Activated CD8-positive, alpha-beta T cell treated with anti-CD3 and anti-CD28 coated beads for 36 hours (primary cell): ENCODE results near the gene FAM83D. TPM values are rescaled to one million over a fixed set of nuclear protein-coding genes. Genes with fewer than 3 reads are reported as not detected.

ENCODE experiments used
- ATAC-seq: fragments of 200-7000 bp; cut with Tn5 transposase; one replicate; pipeline ENCODE4 v1.10.0; 2021; ENCODE audit warnings: mild to moderate bottlenecking, moderate library complexity
- CTCF ChIA-PET: fragments of 350-600 bp; sonication (Branson Sonifier 250); formaldehyde crosslinking; loops from one replicate; lab custom pipeline; 2021; ENCODE audit warnings: antibody characterized with exemption; lab: Charles Lee
- POLR2A ChIA-PET: fragments of 350-600 bp; sonication (Branson Sonifier 250); formaldehyde crosslinking; loops from one replicate; lab custom pipeline; 2021; ENCODE audit warnings: antibody characterized with exemption; lab: Charles Lee
- DNase-seq: peaks from one replicate; pipeline ENCODE4 v3.0.0-alpha.2; 2020
- H3K27ac Mint-ChIP-seq: one replicate; pipeline ENCODE4 v1.8.0; 2021; ENCODE audit warnings: mild to moderate bottlenecking, mixed read lengths
- H3K27me3 Mint-ChIP-seq: one replicate; pipeline ENCODE4 v1.8.0; 2021; ENCODE audit warnings: mixed read lengths
- H3K36me3 Mint-ChIP-seq: one replicate; pipeline ENCODE4 v1.8.0; 2021; ENCODE audit warnings: low read depth, mixed read lengths
- H3K4me1 Mint-ChIP-seq: one replicate; pipeline ENCODE4 v1.8.0; 2021; ENCODE audit warnings: low read depth, mixed read lengths
- H3K4me3 Mint-ChIP-seq: one replicate; pipeline ENCODE4 v1.8.0; 2021; ENCODE audit warnings: mild to moderate bottlenecking, moderate library complexity, mixed read lengths
- H3K9me3 Mint-ChIP-seq: one replicate; pipeline ENCODE4 v1.8.0; 2021; ENCODE audit warnings: mixed read lengths
- CTCF ChIP-seq: fragments of 200-600 bp; IDR thresholded peaks from one replicate; pipeline ENCODE4 v1.8.0; 2022; ENCODE audit warnings: antibody characterized with exemption, mild to moderate bottlenecking
- intact Hi-C: fragments of 100-400 bp; cut with micrococcal nuclease; formaldehyde crosslinking; loops from one replicate; pipeline ENCODE4 v1.10.0; 2022
- total RNA-seq, 2 experiments: library from RNA; stranded (reverse); gene quantifications; one replicate each; pipeline ENCODE4 v1.2.3, GENCODE V29; 2021

FAM83D gene
- total RNA-seq, 2 experiments from 2014 or later, result 12.6 to 13.8 TPM

- Mint-ChIP-seq H3K4me1 (no peaks in the 10 kb centered on the region), H3K27me3 (no peaks in the 10 kb centered on the region), H3K4me3 (no peak overlapping the region), H3K36me3 (peaks cover 43% of the 10 kb centered on the region), H3K9me3 (no peaks in the 10 kb centered on the region), H3K27ac (no peak overlapping the region)
- ChIA-PET POLR2A (no interaction called here), CTCF (interaction anchor here (1.1 kb wide), 2 partner anchors 26 to 98 kb away, joined by 3 to 4 read pairs; partner anchors contain the start of gene FAM83D)
- no peak for TF ChIP-seq CTCF
- intact Hi-C loops, result no loop called here
- no peak for ATAC-seq
- no peak for DNase-seq
Observed at GRCh38 chr20:38951611-38952010, 25.4 kb downstream of the FAM83D start.

GRCh38 chr20:38952153-38952552 is 25.9 kb downstream of the FAM83D start:
- POLR2A ChIA-PET, result no interaction called here
- no peaks in the 10 kb centered on the region for H3K9me3 Mint-ChIP-seq
- no peaks in the 10 kb centered on the region for H3K27me3 Mint-ChIP-seq
- no peak overlapping the region for H3K4me3 Mint-ChIP-seq
- CTCF ChIA-PET, result interaction anchor here (1.1 kb wide), 2 partner anchors 26 to 97 kb away, joined by 3 to 4 read pairs; partner anchors contain the start of gene FAM83D
- intact Hi-C loops, result no loop called here
- H3K36me3 Mint-ChIP-seq, result peaks cover 43% of the 10 kb centered on the region
- no peak overlapping the region for H3K27ac Mint-ChIP-seq
- no peak for TF ChIP-seq CTCF
- DNase-seq, result no peak
- no peaks in the 10 kb centered on the region for H3K4me1 Mint-ChIP-seq
- no peak for ATAC-seq

- H3K9me3 Mint-ChIP-seq, result no peaks in the 10 kb centered on the region
- intact Hi-C loops, result no loop called here
- ATAC-seq (no peak), DNase-seq (no peak)
- no peak overlapping the region for H3K27ac Mint-ChIP-seq
- H3K4me3 Mint-ChIP-seq, result no peak overlapping the region
- H3K36me3 Mint-ChIP-seq, result peaks cover 31% of the 10 kb centered on the region
- no peaks in the 10 kb centered on the region for H3K4me1 Mint-ChIP-seq
- TF ChIP-seq CTCF, result no peak
- ChIA-PET POLR2A (interaction anchor here (1.5 kb wide), 1 partner anchor 9 kb away, joined by 6 read pairs; the partner anchor contains the start of gene DHX35), CTCF (interaction anchor here (1.1 kb wide), 1 partner anchor 95 kb away, joined by 3 read pairs; no protein-coding TSS in a partner anchor)
- no peaks in the 10 kb centered on the region for H3K27me3 Mint-ChIP-seq
Observed at GRCh38 chr20:38953630-38954340, 27.6 kb downstream of the FAM83D start.

GRCh38 chr20:38957235-38957876 is 31.1 kb downstream of the FAM83D start:
- DNase-seq (no peak), ATAC-seq (no peak)
- POLR2A ChIA-PET, result interaction anchor here (1.0 kb wide), 1 partner anchor 552 kb away, joined by 3 read pairs; no protein-coding TSS in a partner anchor
- intact Hi-C loops, result no loop called here
- Mint-ChIP-seq H3K27me3 (no peaks in the 10 kb centered on the region), H3K4me1 (peaks cover 7% of the 10 kb centered on the region), H3K4me3 (no peak overlapping the region), H3K9me3 (no peaks in the 10 kb centered on the region), H3K36me3 (peaks cover 7% of the 10 kb centered on the region), H3K27ac (no peak overlapping the region)
- CTCF ChIA-PET, result interaction anchor here (1.9 kb wide), 1 partner anchor 92 kb away, joined by 12 read pairs; no protein-coding TSS in a partner anchor
- TF ChIP-seq CTCF, result no peak
